ENCODE data around the gene RTN3. TPM values are rescaled to one million over a fixed set of nuclear protein-coding genes. Genes with fewer than 3 reads are reported as not detected.

Gene RTN3
- total RNA-seq, 1 experiment from 2014 or later = 145 TPM

- in situ Hi-C loops (cut with HindIII; ENCODE audit: low pct_unique_long_range_greater_than_20kb, low sequenced_read_pairs) (no loop called here), intact Hi-C loops (cut with micrococcal nuclease; ENCODE audit: unreplicated experiment) (no loop called here)
- DNase-seq (ENCODE audit: low read depth, low spot score) (no peak), ATAC-seq (peak; percentile 26; the same call in 1 of the 2 replicates)
- no peak overlapping the region for H3K4me3 ChIP-seq (ENCODE audit: low read depth in 2 of 2, low read length in 2 of 2)
- no peaks in the 10 kb centered on the region for H3K36me3 ChIP-seq (ENCODE audit: control insufficient read depth, insufficient read depth, low read length)
- TF ChIP-seq CTCF (IDR thresholded peaks at IDR 0.05) (no peak), TCF7L2 (IDR thresholded peaks at IDR 0.05; ENCODE audit: low read depth, low read length) (no peak), REST (IDR thresholded peaks at IDR 0.05; ENCODE audit: insufficient read depth in 1 of 2, low read depth in 2 of 2, low read length in 1 of 2) (no peak), SIN3A (IDR thresholded peaks at IDR 0.05; ENCODE audit: borderline replicate concordance, insufficient read depth, low read depth, low read length) (no peak), POLR2AphosphoS5 (IDR thresholded peaks at IDR 0.05; ENCODE audit: low read depth, low read length) (no peak)
- CTCF ChIA-PET = no interaction called here
- POLR2A ChIA-PET = no interaction called here
- H3K27me3 ChIP-seq (ENCODE audit: control insufficient read depth, insufficient read depth, low read length) = no peaks in the 10 kb centered on the region
- H3K9me3 ChIP-seq (ENCODE audit: control insufficient read depth, insufficient read depth, low read depth, low read length) = no peaks in the 10 kb centered on the region
- no TSS peak for BruUV-seq (replicated peaks)
- H3K4me1 ChIP-seq (ENCODE audit: control insufficient read depth, insufficient read depth, low read length) = no peaks in the 10 kb centered on the region
- no peak overlapping the region for H3K27ac ChIP-seq (ENCODE audit: low read length)
Measured at GRCh38 chr11:63783925-63784592, 102.8 kb downstream of the RTN3 start.

DNA sequence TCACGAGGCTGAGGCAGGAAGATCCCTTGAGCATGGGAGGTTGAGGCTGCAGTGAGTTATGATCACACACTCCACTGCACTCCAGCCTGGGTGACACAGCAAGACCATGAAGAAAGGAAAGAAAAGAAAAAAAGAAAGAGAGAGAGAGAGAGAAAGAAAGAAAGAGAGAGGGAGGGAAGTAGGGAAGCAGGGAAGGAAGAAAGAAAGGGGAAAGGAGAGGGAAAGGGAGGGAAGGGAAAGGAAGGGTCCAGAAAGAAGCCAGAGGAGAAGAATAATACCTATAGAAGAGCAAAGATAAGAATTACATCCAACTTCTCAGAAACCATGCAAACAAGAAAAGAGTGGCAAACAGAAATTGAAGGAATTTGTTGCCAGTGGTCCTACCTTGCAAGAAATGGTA, 104.5 kb downstream of the RTN3 start:
- TF ChIP-seq CTCF (IDR thresholded peaks at IDR 0.05) (no peak), REST (IDR thresholded peaks at IDR 0.05; ENCODE audit: insufficient read depth in 1 of 2, low read depth in 2 of 2, low read length in 1 of 2) (no peak), TCF7L2 (IDR thresholded peaks at IDR 0.05; ENCODE audit: low read depth, low read length) (no peak), POLR2AphosphoS5 (IDR thresholded peaks at IDR 0.05; ENCODE audit: low read depth, low read length) (no peak), SIN3A (IDR thresholded peaks at IDR 0.05; ENCODE audit: borderline replicate concordance, insufficient read depth, low read depth, low read length) (no peak)
- DNase-seq (ENCODE audit: low read depth, low spot score) (no peak), ATAC-seq (no peak)
- ChIA-PET POLR2A (no interaction called here), CTCF (no interaction called here)
- H3K4me3 ChIP-seq (ENCODE audit: low read depth in 2 of 2, low read length in 2 of 2) = no peak overlapping the region
- H3K4me1 ChIP-seq (ENCODE audit: control insufficient read depth, insufficient read depth, low read length) = no peaks in the 10 kb centered on the region
- no peaks in the 10 kb centered on the region for H3K27me3 ChIP-seq (ENCODE audit: control insufficient read depth, insufficient read depth, low read length)
- no peaks in the 10 kb centered on the region for H3K9me3 ChIP-seq (ENCODE audit: control insufficient read depth, insufficient read depth, low read depth, low read length)
- no TSS peak for BruUV-seq (replicated peaks)
- no peak overlapping the region for H3K27ac ChIP-seq (ENCODE audit: low read length)
- in situ Hi-C loops (cut with HindIII; ENCODE audit: low pct_unique_long_range_greater_than_20kb, low sequenced_read_pairs) = no loop called here
- intact Hi-C loops (cut with micrococcal nuclease; ENCODE audit: unreplicated experiment) = no loop called here
- no peaks in the 10 kb centered on the region for H3K36me3 ChIP-seq (ENCODE audit: control insufficient read depth, insufficient read depth, low read length)

Measured in Panc1 (cell line).